PC-3 (cell line): Measurements from ENCODE around the gene B3GALT2. TPM values are rescaled to one million over a fixed set of nuclear protein-coding genes. Genes with fewer than 3 reads are reported as not detected.

Experiments used
- ATAC-seq: fragments of 200-7000 bp; cut with Tn5 transposase; 2 replicates; pipeline ENCODE4 v1.9.1; 2020; ENCODE audit warnings: mild to moderate bottlenecking, moderate library complexity
- BruUV-seq: library from RNA; stranded (reverse); fragments of 400-500 nt; replicated peaks from 2 replicates; lab custom pipeline; 2021; lab: Mats Ljungman, UMichigan
- CTCF ChIA-PET: fragments of 300-600 bp; sonication (Branson Sonifier 250); formaldehyde crosslinking; loops from one replicate; lab custom pipeline; 2022; ENCODE audit warnings: antibody characterized with exemption; lab: Charles Lee
- POLR2A ChIA-PET: fragments of 300-600 bp; sonication (Branson Sonifier 250); formaldehyde crosslinking; loops from one replicate; lab custom pipeline; 2022; ENCODE audit warnings: antibody characterized with exemption; ENCODE audit not compliant: unreplicated experiment; lab: Charles Lee
- DNase-seq: peaks from one replicate; pipeline ENCODE4 v3.0.0-alpha.2; 2015
- H2AFZ ChIP-seq: fragments of 300-600 bp; sonication (generic); 2 replicates; pipeline ENCODE4 v1.6.0; 2016; ENCODE audit warnings: antibody characterized with exemption, low read length
- H3F3A ChIP-seq: fragments of 300-600 bp; sonication (generic); one replicate; pipeline ENCODE4 v1.6.0; 2017; ENCODE audit warnings: antibody characterized with exemption, low read length, control low read depth, mild to moderate bottlenecking; ENCODE audit not compliant: unreplicated experiment
- H3K27ac ChIP-seq: fragments of 300-600 bp; sonication (generic); 2 replicates; pipeline ENCODE4 v1.5.1; 2016; ENCODE audit warnings: mild to moderate bottlenecking, low read length
- H3K27me3 ChIP-seq: fragments of 300-600 bp; sonication (generic); 2 replicates; pipeline ENCODE4 v1.6.1; 2016; ENCODE audit warnings: low read length, mixed read lengths
- H3K36me3 ChIP-seq: fragments of 300-600 bp; sonication (generic); 2 replicates; pipeline ENCODE4 v1.6.1; 2016; ENCODE audit warnings: low read depth, mixed run types, low read length, mixed read lengths
- H3K4me1 ChIP-seq: fragments of 300-600 bp; sonication (generic); 2 replicates; pipeline ENCODE4 v1.5.1; 2016; ENCODE audit warnings: low read length; ENCODE audit not compliant: insufficient read depth
- H3K4me2 ChIP-seq: fragments of 300-600 bp; sonication (generic); 2 replicates; pipeline ENCODE4 v1.6.0; 2016; ENCODE audit warnings: low read length
- H3K4me3 ChIP-seq: fragments of 300-600 bp; sonication (generic); 2 replicates; pipeline ENCODE4 v1.5.1; 2016; ENCODE audit warnings: mild to moderate bottlenecking, low read length, mixed read lengths
- H3K79me2 ChIP-seq: fragments of 300-600 bp; sonication (generic); 2 replicates; pipeline ENCODE4 v1.6.1; 2017; ENCODE audit warnings: low read length, mixed read lengths
- H3K9ac ChIP-seq: fragments of 300-600 bp; sonication (generic); 2 replicates; pipeline ENCODE4 v1.6.0; 2016; ENCODE audit warnings: mild to moderate bottlenecking, low read length
- H3K9me2 ChIP-seq: fragments of 300-600 bp; sonication (generic); replicated peaks from 2 replicates; pipeline ENCODE4 v1.6.1; 2016; ENCODE audit warnings: mixed run types, low read length, mixed read lengths
- H3K9me3 ChIP-seq: fragments of 300-600 bp; sonication (generic); 2 replicates; pipeline ENCODE4 v1.6.1; 2016; ENCODE audit warnings: low read length, mixed read lengths
- H4K20me1 ChIP-seq: fragments of 300-600 bp; sonication (generic); 2 replicates; pipeline ENCODE4 v1.6.1; 2016; ENCODE audit warnings: low read length, mixed read lengths
- EZH2 ChIP-seq: fragments of 300-600 bp; sonication (generic); IDR thresholded peaks from one replicate; pipeline ENCODE4 v1.6.1; 2017; ENCODE audit warnings: antibody characterized with exemption, mild to moderate bottlenecking, low read length; ENCODE audit not compliant: unreplicated experiment
- EZH2phosphoT487 ChIP-seq: fragments of 300-600 bp; sonication (generic); IDR thresholded peaks from 2 replicates; pipeline ENCODE4 v1.6.1; 2018; ENCODE audit warnings: mild to moderate bottlenecking, antibody characterized with exemption, low read length, borderline replicate concordance
- intact Hi-C: fragments of 100-400 bp; cut with micrococcal nuclease; formaldehyde crosslinking; loops from 2 replicates; pipeline ENCODE4 v1.9.0; 2023
- total RNA-seq: library from RNA; depleted of rRNA; stranded (reverse); fragments of >200 nt; gene quantifications from 2 replicates; pipeline ENCODE4 v1.2.3, GENCODE V29; 2014
- TF ChIP-seq, protein P1 (sequence below): fragments of 300-600 bp; sonication (generic); conservative IDR thresholded peaks from 2 replicates; pipeline ENCODE4 v1.5.1; 2017; ENCODE audit warnings: antibody characterized with exemption, low read depth, mild to moderate bottlenecking, low read length

Gene B3GALT2
- total RNA-seq, 1 experiment from 2014 or later: not detected

DNA sequence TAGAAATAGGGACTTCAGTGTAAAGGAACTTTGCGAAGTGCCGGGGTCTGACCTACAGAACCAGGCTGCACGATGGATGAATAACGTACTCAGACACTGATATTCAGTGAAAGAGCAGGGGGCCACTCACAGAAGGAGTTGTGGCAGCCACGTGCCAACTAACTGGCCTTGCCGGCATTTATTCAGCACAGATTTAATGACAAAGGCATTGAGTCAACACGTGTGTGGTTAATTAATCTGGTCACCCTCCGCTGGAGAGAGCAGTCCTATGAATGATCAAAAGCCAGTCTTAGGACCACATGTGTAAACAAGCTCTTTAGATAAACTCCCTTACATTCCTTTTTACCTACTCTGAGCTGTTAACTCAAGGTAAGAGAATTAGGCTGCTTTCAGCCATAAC is 6.2 kb upstream of the B3GALT2 start:
- intact Hi-C loops: no loop called here
- Histone ChIP-seq H3K4me2 (no peak overlapping the region), H3K4me1 (no peaks in the 10 kb centered on the region), H3K9me2 (no peaks in the 10 kb centered on the region), H2AFZ (no peak overlapping the region), H3K36me3 (0 out of 2 replicates have a peak, but pooled peaks cover 2% of the 10 kb centered on the region), H3K9ac (no peak overlapping the region), H4K20me1 (no peaks in the 10 kb centered on the region; the same call in 1 of the 2 replicates), H3K9me3 (no peaks in the 10 kb centered on the region), H3K4me3 (no peak overlapping the region), H3K79me2 (peaks cover 13% of the 10 kb centered on the region), H3K27me3 (no peaks in the 10 kb centered on the region), H3K27ac (no peak overlapping the region), H3F3A (no peaks in the 10 kb centered on the region)
- CTCF ChIA-PET: no interaction called here
- ATAC-seq (no peak), DNase-seq (no peak)
- BruUV-seq: no TSS peak
- TF ChIP-seq, protein P1, sequence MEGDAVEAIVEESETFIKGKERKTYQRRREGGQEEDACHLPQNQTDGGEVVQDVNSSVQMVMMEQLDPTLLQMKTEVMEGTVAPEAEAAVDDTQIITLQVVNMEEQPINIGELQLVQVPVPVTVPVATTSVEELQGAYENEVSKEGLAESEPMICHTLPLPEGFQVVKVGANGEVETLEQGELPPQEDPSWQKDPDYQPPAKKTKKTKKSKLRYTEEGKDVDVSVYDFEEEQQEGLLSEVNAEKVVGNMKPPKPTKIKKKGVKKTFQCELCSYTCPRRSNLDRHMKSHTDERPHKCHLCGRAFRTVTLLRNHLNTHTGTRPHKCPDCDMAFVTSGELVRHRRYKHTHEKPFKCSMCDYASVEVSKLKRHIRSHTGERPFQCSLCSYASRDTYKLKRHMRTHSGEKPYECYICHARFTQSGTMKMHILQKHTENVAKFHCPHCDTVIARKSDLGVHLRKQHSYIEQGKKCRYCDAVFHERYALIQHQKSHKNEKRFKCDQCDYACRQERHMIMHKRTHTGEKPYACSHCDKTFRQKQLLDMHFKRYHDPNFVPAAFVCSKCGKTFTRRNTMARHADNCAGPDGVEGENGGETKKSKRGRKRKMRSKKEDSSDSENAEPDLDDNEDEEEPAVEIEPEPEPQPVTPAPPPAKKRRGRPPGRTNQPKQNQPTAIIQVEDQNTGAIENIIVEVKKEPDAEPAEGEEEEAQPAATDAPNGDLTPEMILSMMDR: no peak
- TF ChIP-seq EZH2phosphoT487 (no peak), EZH2 (no peak)
- POLR2A ChIA-PET: no interaction called here

DNA sequence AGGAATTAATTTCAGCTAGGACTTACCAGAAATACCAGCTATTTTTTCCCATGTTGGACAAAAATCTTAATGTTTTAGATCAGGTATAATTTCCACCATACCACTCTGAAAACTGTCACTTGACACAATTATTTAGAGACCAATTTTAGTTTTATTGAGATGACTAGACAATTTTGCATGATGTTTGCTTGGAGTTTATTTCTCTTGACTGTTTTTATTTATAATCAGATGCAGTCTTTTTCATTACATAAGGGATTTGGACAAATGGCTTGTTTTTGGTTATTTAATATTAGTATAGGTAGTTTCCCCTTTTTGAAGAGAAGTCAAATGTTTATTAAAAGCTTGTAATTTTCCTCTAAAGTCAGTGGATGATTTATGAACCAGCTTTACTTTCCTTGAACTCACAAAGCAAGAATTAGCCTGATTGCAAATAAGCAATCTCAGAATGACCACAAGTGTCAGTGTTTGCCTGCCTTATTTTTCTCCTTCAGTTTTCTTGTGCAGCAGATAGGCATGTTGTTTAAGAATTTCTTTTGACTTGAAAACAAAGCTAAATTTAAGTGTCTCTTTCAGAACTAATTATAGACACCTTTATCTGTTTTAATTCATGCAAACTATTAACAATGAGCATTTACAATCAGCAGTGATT is 3.8 kb upstream of the B3GALT2 start:
- CTCF ChIA-PET: interaction anchor here (0.6 to 1.5 kb wide), 3 partner anchors 9 to 212 kb away, joined by 3 to 8 read pairs (median 4); no protein-coding TSS in a partner anchor
- POLR2A ChIA-PET: interaction anchor here (0.7 kb wide), 1 partner anchor 386 kb away, joined by 4 read pairs; no protein-coding TSS in a partner anchor
- BruUV-seq: no TSS peak
- no peak for DNase-seq
- Histone ChIP-seq H3K9me2 (no peaks in the 10 kb centered on the region), H3K4me2 (no peak overlapping the region), H3K36me3 (0 out of 2 replicates have a peak, but pooled peaks cover 2% of the 10 kb centered on the region), H3F3A (no peaks in the 10 kb centered on the region), H2AFZ (no peak overlapping the region), H4K20me1 (no peaks in the 10 kb centered on the region; the same call in 1 of the 2 replicates), H3K9ac (no peak overlapping the region), H3K79me2 (peaks cover 30% of the 10 kb centered on the region), H3K4me3 (no peak overlapping the region), H3K27ac (no peak overlapping the region), H3K27me3 (no peaks in the 10 kb centered on the region), H3K4me1 (no peaks in the 10 kb centered on the region), H3K9me3 (no peaks in the 10 kb centered on the region)
- no peak for ATAC-seq
- TF ChIP-seq EZH2phosphoT487: no peak
- TF ChIP-seq, protein P1: peak; percentile 39; the same call in 1 of the 2 replicates
- intact Hi-C loops: no loop called here
